Activated T-cell treated with anti-CD3 and anti-CD28 coated beads for 4 hours (primary cell): ENCODE data around the gene SESN1.

Source experiments
- DNase-seq: peaks from one replicate; pipeline ENCODE4 v3.0.0-alpha.2; 2020

Gene SESN1

DNA sequence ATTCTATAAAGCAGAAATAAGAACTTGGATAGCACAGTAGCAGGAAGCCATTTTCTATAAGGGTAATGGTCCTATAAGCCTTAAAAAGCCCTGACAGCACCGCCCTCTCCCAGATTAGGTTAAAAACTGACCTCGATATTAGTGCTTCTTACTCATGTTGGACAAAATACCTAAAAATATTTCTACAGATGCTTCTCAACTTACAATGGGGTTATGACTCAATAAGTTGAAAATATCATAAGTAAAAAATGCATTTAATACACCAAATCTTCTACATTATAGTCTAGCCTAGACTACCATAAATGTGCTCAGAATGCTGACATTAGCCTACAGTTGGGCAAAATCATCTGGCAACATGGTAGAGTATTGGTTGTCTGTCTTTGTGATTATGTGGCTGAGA lies 70.3 kb downstream of the SESN1 start:
- DNase-seq: no peak

DNA sequence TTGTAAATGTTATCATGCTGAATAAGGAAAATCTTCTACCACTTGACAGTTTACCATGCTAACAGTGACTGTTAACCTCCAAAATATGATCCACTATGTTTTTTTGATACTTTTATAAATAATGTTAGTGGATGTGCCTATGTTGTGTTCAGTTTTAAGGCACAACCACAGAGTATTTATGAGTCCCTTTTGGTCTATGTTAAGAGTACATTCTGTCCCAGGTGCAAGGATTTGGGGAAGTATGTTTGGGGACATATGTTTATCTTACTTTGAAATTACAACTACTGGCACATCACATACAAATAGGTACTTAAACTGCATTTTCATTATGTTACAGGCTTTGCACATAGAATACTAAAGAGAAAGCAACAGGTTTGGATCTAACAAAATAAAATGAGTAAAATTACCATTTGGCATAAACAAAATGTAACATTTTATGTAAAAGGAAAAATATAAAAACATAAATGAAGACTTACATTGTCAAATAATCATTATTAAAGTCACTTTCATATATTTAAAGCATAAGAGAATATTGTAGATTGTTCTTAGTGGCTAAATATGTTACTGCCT lies 71.2 kb downstream of the SESN1 start:
- no peak for DNase-seq

DNA sequence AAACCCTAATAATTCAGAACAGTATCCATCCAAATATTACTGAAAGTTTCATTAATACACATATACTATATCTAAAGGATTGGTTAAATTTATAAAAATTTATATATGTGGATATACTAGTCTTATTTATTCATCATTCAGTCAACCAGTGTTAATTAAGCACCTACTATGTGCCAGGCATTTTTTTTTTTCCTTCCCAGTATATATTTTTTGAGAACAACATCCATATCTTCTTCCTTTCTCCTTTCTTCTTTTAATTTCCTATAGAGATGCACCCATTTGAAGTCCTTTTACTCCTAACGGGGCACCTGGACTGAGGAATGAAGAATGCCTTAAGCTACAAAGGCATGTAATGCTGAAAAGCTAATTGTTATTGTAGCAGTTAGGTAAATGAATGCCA lies 72.8 kb downstream of the SESN1 start:
- no peak for DNase-seq

- DNase-seq: no peak
Observed at GRCh38 chr6:109019911-109020310, 74.7 kb downstream of the SESN1 start.

DNA sequence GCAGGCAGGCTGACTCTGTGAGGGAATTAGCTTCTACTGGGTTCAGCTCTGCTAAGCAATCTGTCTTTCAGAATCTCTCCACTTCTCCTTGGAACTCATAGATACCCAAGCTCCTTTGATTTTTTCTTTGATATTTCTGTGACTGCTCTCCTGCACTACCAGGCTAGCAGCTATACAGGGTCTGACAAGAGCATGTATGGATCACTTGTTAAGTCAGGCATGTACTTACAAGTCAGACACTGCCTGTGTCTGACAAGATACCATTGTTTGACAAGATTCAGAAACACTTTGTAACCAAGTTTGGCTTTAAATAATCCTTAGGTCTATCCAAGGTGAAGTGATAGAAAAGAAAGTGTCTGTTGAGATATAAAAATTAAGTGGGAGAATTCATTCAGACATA lies 79.5 kb downstream of the SESN1 start:
- DNase-seq: no peak

GRCh38 chr6:109014606-109015005 lies 80.0 kb downstream of the SESN1 start:
- DNase-seq: no peak

DNA sequence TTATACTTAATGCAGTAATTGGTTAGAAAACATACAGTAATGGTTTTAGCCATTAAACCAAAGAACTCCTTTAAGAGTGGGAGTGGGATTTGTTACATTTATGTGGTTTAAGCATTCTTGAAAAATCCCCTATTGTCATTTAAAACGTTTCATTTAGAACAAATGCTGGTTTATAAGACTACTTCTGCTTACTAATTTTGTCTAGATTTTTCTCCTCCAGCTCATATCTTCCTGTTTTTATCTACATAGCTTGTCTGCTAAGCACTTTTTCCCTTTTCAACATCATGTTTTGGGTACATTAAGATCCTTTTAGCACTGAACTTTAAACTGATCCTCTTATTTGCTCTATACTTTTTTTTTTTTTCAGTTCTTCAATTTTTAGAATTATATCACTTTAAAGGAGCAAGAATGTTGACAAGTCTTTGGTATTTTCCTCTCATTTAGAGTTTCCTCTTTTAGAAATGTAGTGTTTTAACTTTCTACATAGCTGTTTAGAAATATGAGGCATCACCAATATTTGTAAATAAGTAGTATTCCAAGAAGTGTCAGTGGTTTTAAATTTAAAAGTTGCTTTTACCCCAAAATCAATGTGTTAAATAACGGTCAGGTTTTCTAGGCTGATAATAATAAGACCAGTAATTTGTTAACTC lies 80.9 kb downstream of the SESN1 start:
- DNase-seq: no peak

- DNase-seq: no peak
Observed at GRCh38 chr6:109010705-109011102, 83.9 kb downstream of the SESN1 start.

DNA sequence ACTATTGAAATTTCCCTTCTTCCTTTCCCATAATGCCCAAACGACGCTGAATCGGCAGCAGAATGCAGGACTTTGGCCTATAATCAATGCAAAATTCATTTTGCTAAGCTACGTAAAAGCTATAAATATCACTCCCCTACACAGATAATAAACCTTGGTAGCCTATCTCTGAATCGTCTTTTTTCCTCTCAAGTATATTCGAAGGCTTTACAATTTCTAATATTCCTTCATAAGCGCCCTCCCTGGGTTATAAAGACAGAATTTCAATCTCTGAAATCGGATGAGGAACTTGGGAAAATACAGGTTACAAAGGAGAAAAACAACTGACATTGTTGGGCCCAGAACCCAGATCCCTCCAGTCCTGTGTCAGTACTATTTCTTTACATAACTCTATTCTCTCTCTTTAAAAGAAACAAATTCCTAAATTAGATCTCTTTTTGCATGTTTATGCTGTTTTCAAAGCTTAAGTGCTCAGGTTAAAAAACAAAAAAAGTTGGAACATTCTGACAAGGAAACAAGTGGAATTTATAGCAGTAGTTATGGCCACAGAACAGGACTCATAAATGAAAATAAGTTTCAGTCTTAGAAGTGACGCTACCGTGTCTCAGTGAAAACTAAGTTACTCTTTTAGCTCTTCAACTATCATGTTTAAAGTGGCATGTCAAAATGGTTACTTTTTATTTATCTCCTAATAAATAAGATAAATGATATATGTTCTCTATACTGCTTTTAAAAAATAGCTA lies 84.5 kb downstream of the SESN1 start:
- no peak for DNase-seq

DNA sequence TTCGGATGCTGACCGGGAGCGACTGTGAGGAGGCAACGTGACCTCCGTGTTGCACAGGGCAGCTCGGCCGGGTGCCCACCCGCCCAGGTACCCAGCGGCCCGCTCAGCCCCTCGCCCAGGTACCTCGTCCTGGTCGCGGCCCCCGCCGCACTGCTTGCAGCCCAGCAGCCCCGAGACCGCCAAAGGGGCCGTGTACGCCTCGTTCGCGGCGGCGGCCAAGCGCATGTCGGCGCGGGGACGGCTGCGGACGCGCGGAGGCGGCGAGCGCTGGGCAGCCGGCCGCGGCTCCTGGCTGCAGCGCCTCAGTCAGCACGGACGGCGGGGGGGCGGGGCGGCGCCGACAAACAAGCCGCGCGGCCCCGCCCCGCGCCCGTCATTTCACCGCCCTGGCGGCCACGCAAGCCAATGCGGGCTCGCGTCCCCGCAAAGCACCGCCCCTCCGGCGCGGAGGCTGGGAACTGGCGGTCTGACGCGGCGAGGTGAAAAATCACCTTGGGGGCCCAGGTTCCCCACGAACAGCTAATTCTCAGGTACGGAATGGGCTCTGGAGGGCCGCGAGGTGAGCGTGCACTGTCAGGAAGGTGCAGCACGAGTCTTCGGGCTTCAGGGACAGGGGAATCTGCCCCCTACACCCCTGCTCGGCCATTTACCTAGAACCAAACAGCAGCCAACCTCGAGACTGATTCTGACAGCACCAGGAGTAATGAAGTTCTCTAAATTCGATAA lies 85.2 kb downstream of the SESN1 start:
- DNase-seq: peak; percentile 89

DNA sequence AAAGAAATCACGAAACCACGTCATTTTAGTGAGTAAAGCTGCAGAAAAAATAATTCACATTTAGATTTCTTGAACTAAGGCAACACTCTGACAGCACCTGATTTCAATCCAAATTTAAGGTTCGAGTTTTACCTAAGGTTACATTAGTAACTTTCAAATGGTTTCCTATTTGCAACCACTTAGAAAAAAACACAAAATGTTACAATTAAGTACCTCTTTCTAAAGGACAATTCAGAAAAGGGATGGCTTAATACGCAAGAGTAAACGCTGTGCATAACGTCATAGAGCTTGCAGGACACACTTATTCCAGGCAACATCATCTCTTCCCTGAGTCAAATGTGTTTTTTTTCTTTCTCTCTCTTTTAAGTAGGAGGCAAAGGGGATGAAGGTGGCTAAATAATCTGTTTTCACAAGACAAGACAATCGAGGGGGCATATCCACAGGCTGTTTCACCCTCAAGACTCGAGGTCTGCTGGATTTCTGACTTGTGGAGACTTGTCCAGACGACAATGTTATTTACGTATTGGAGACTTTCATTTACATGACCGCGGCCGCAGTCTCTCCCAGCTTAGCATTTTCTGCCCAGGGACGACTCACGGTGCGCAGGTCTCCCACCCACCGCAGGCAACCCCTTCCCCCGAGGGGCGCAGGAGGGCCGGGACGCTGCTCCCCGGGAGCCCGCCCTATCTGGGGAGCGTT lies 86.0 kb downstream of the SESN1 start:
- DNase-seq: no peak

GRCh38 chr6:109008054-109008453 lies 86.6 kb downstream of the SESN1 start:
- DNase-seq: no peak

DNA sequence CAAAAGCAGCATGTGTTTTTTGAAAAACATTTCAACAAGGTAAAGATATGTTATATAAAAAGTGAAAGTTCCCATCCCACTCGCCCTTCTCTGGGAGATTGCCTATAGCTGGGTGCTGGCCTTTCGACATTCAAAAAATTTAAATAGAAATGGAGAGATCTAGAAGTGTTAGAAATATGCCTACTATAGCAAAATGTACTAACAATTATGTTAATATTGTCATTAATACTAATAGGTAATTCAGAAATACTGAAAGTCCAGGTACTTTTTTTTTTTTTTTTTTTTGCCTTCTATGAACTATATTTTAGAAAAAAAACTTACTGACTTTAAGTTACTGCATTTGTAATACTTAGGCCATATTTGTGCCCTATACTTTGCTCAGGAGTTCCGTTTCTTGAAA lies 87.1 kb downstream of the SESN1 start:
- DNase-seq: no peak

GRCh38 chr6:109006818-109007217 lies 87.8 kb downstream of the SESN1 start:
- no peak for DNase-seq

- no peak for DNase-seq
Observed at GRCh38 chr6:109002882-109003281, 91.8 kb downstream of the SESN1 start.

- DNase-seq: no peak
Observed at GRCh38 chr6:109002051-109002697, 92.5 kb downstream of the SESN1 start.

- DNase-seq: no peak
Observed at GRCh38 chr6:109001291-109001894, 93.3 kb downstream of the SESN1 start.

GRCh38 chr6:109000289-109000688 lies 94.4 kb downstream of the SESN1 start:
- DNase-seq: no peak

DNA sequence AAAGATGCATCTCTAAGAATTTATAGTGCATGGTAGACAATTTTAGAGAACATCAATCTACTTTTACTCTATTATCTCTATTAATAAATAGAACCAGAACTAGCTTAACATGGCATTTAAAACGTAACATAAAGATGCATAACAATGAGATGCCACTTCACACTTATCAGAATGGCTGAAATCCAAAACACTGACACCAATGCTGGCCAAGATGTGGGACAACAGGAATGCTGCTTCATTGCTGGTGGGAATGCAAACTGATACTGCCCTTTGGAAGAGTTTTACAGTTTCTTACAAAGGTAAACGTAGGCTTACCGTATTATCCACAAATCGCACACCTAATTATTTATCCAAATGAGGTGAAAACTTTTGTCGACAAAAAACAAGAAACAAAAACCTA lies 95.2 kb downstream of the SESN1 start:
- no peak for DNase-seq

GRCh38 chr6:108998485-108998884 lies 96.2 kb downstream of the SESN1 start:
- no peak for DNase-seq

- DNase-seq: no peak
Observed at GRCh38 chr6:108996208-108996607, 98.4 kb downstream of the SESN1 start.

DNA sequence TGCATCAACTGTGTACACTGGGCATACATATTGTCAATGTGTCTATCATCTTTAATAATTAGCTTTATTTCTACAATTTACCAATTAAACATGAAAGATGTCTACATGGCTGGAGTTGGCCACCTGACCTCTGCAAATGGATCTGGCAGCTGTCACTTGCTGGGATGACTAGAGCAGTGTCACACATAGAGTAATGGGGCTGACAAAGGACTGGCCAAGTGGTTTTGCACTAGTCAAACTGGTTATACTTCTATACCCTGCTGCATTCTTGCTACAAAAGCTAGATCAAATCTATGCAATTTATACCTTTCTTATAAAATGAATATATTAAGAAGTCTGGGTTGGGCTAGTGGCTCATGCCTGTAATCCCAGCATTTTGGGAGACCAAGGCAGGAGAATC lies 99.3 kb downstream of the SESN1 start:
- no peak for DNase-seq
